Osteoblast (primary cell): ENCODE data around the gene TENM4. TPM values are rescaled to one million over a fixed set of nuclear protein-coding genes. Genes with fewer than 3 reads are reported as not detected.
A peak's percentile ranks its signal among the peaks of the same experiment; 100 is the strongest.

Experiments used
- DNase-seq: peaks from one replicate; pipeline ENCODE4 v3.0.0; 2011; ENCODE audit warnings: low spot score, mixed read lengths; ENCODE audit not compliant: insufficient read length; ENCODE audit errors: missing footprints
- H2AFZ ChIP-seq: 2 replicates; pipeline ENCODE4 v1.6.0; 2011; ENCODE audit warnings: mild to moderate bottlenecking, low read length
- H3K27ac ChIP-seq: 2 replicates; pipeline ENCODE4 v1.5.1; 2011; ENCODE audit warnings: mild to moderate bottlenecking, low read depth, low read length, moderate library complexity
- H3K27me3 ChIP-seq: 2 replicates; pipeline ENCODE4 v1.6.0; 2012; ENCODE audit warnings: mild to moderate bottlenecking, control low read depth, inconsistent platforms, low read length, moderate library complexity; ENCODE audit not compliant: insufficient read depth
- H3K36me3 ChIP-seq: 2 replicates; pipeline ENCODE4 v1.5.1; 2011; ENCODE audit warnings: mild to moderate bottlenecking, low read length, control low read depth, moderate library complexity; ENCODE audit not compliant: insufficient read depth
- H3K4me1 ChIP-seq: 2 replicates; pipeline ENCODE4 v1.5.1; 2011; ENCODE audit warnings: mild to moderate bottlenecking, low read length, control low read depth, moderate library complexity; ENCODE audit not compliant: insufficient read depth
- H3K4me2 ChIP-seq: 2 replicates; pipeline ENCODE4 v1.6.0; 2011; ENCODE audit warnings: mild to moderate bottlenecking, low read length; ENCODE audit not compliant: insufficient read depth
- H3K4me3 ChIP-seq: fragments of 200-600 bp; sonication (generic); 3 replicates; pipeline ENCODE4 v1.5.1; 2012; ENCODE audit warnings: mild to moderate bottlenecking, low read length, inconsistent platforms; ENCODE audit not compliant: insufficient read depth
- H3K79me2 ChIP-seq: 2 replicates; pipeline ENCODE4 v1.6.0; 2012; ENCODE audit warnings: mild to moderate bottlenecking, low read length, control low read depth, inconsistent platforms; ENCODE audit not compliant: insufficient read depth
- H3K9me3 ChIP-seq: 2 replicates; pipeline ENCODE4 v1.5.1; 2011; ENCODE audit warnings: low read depth, low read length, control low read depth
- H4K20me1 ChIP-seq: 2 replicates; pipeline ENCODE4 v1.6.0; 2012; ENCODE audit warnings: mild to moderate bottlenecking, low read length, control low read depth; ENCODE audit not compliant: insufficient read depth
- total RNA-seq: library from RNA; depleted of rRNA; stranded (reverse); fragments of >200 nt; gene quantifications from 2 replicates; pipeline ENCODE4 v1.2.3, GENCODE V29; 2012
- TF ChIP-seq, protein P1 (sequence below): IDR thresholded peaks from 2 replicates; pipeline ENCODE4 v1.5.1; 2011; ENCODE audit warnings: mild to moderate bottlenecking, low read depth, low read length, moderate library complexity; ENCODE audit errors: extremely low read depth

Gene TENM4
- total RNA-seq, 1 donor: 63.3 TPM

DNA sequence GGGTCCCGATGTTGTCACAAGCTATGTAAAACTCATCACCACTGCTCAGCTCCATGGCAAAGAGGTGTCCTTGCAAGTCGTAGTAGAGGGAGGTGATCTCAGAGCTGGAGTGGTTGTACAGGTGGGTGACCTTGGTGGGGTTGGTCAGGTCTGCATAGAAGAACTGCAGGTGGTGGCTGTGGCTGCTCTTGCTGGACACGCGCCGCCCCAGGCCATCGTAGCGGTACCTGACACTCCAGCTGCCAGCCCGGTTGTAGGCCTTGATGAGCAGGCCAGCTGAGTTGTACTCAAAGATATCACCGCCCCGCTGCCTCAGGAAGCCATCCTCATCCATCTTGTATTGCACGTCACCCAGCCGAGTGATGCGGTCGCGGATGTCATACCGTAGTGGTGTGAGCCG lies 771.6 kb downstream of the TENM4 start:
- TF ChIP-seq, protein P1, sequence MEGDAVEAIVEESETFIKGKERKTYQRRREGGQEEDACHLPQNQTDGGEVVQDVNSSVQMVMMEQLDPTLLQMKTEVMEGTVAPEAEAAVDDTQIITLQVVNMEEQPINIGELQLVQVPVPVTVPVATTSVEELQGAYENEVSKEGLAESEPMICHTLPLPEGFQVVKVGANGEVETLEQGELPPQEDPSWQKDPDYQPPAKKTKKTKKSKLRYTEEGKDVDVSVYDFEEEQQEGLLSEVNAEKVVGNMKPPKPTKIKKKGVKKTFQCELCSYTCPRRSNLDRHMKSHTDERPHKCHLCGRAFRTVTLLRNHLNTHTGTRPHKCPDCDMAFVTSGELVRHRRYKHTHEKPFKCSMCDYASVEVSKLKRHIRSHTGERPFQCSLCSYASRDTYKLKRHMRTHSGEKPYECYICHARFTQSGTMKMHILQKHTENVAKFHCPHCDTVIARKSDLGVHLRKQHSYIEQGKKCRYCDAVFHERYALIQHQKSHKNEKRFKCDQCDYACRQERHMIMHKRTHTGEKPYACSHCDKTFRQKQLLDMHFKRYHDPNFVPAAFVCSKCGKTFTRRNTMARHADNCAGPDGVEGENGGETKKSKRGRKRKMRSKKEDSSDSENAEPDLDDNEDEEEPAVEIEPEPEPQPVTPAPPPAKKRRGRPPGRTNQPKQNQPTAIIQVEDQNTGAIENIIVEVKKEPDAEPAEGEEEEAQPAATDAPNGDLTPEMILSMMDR: no peak
- Histone ChIP-seq H2AFZ (no peak overlapping the region), H3K27ac (no peak overlapping the region), H4K20me1 (peaks cover 5% of the 10 kb centered on the region), H3K4me2 (no peak overlapping the region), H3K79me2 (no peaks in the 10 kb centered on the region), H3K27me3 (no peaks in the 10 kb centered on the region), H3K4me3 (no peak overlapping the region), H3K9me3 (no peaks in the 10 kb centered on the region), H3K36me3 (no peaks in the 10 kb centered on the region), H3K4me1 (peaks cover 14% of the 10 kb centered on the region)
- no peak for DNase-seq

DNA sequence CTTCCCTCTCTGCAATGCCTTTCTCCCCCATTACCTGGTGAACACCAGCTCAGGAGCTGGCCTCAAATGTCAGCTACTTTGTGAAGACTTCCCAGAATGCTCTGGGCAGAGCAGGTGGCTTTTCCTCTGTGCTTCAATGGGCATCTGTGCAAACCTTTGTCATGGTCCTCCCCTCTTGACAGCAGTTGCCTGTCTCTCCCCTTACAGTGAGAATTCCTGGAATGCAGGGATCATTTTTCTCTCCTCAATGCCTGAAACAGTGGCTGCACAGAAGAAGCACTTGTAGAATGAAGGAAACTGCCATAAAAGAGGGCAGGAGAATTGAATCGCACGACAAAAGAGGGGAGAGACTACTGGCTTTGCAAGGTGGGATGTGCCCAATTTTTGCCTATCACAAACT lies 773.4 kb downstream of the TENM4 start:
- H3K27ac ChIP-seq: no peak overlapping the region
- peaks cover 5% of the 10 kb centered on the region for H4K20me1 ChIP-seq
- H3K27me3 ChIP-seq: no peaks in the 10 kb centered on the region
- H3K36me3 ChIP-seq: no peaks in the 10 kb centered on the region
- H3K4me3 ChIP-seq: no peak overlapping the region
- no peak for DNase-seq
- peaks cover 14% of the 10 kb centered on the region for H3K4me1 ChIP-seq
- no peak overlapping the region for H2AFZ ChIP-seq
- TF ChIP-seq, protein P1: no peak
- H3K4me2 ChIP-seq: no peak overlapping the region
- no peaks in the 10 kb centered on the region for H3K9me3 ChIP-seq
- no peaks in the 10 kb centered on the region for H3K79me2 ChIP-seq

DNA sequence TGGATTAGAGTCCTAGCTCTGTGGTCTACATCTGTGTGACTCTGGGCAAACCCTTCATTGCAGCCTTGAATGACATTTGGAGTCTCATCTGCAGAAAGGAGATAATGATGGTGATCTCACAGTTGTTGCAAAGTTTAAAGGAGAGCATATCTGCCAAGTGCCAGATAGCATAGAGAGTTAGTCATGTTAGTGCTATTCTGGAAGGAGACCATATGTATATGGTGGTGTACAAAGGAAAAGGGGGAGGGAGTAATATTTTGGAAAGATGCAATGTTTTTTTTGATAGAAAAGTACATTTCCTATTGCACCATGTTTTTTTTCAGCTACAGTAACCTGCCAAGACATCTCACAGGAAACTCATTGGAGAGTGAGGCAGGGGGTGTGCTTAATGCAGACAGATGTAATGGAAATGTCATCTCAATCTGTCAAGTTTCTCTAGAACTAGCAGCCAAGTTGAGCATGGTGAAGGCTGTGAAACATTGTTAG lies 774.1 kb downstream of the TENM4 start:
- no peaks in the 10 kb centered on the region for H3K27me3 ChIP-seq
- H3K4me1 ChIP-seq: peaks cover 14% of the 10 kb centered on the region
- no peaks in the 10 kb centered on the region for H3K79me2 ChIP-seq
- H3K4me2 ChIP-seq: peak overlapping the region; percentile 36
- TF ChIP-seq, protein P1: no peak
- H2AFZ ChIP-seq: no peak overlapping the region
- H3K27ac ChIP-seq: no peak overlapping the region
- peak; percentile 85 for DNase-seq
- peaks cover 5% of the 10 kb centered on the region for H4K20me1 ChIP-seq
- H3K36me3 ChIP-seq: no peaks in the 10 kb centered on the region
- H3K4me3 ChIP-seq: no peak overlapping the region
- H3K9me3 ChIP-seq: no peaks in the 10 kb centered on the region

DNA sequence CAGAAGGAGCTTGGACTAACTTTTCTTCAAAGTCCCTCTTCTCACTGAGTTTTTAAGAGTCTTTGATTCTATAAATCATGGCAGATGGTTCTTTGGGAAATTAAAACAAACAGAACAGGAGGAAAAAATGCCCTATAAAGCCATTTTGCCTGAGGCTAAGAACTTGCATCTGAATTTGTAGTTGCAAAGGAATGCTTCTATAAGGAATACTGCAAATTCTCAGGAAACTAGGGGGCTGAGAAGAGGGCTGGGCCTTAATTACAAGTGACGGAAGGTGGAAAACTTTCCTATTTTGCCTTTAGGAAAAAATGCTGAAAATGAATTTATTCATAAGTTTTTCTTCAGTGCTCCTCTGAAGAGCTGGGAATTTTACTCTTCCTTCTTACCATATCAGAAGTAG lies 776.2 kb downstream of the TENM4 start:
- H3K36me3 ChIP-seq: no peaks in the 10 kb centered on the region
- H3K4me3 ChIP-seq: no peak overlapping the region
- no peaks in the 10 kb centered on the region for H3K9me3 ChIP-seq
- no peak for DNase-seq
- no peaks in the 10 kb centered on the region for H3K27me3 ChIP-seq
- H3K27ac ChIP-seq: no peak overlapping the region
- H3K4me1 ChIP-seq: peaks cover 14% of the 10 kb centered on the region
- H3K79me2 ChIP-seq: no peaks in the 10 kb centered on the region
- H4K20me1 ChIP-seq: peaks cover 5% of the 10 kb centered on the region
- H3K4me2 ChIP-seq: no peak overlapping the region
- TF ChIP-seq, protein P1: no peak
- no peak overlapping the region for H2AFZ ChIP-seq
